Dedifferentiated amniotic fluid mesenchymal stem cell (primary cell): ENCODE data around the gene SLC26A6.
A peak's percentile ranks its signal among the peaks of the same experiment; 100 is the strongest.

Experiments used
- DNase-seq: peaks from one replicate; pipeline ENCODE4 v3.0.0-alpha.2; 2016; ENCODE audit errors: extremely low spot score

SLC26A6 gene

DNA sequence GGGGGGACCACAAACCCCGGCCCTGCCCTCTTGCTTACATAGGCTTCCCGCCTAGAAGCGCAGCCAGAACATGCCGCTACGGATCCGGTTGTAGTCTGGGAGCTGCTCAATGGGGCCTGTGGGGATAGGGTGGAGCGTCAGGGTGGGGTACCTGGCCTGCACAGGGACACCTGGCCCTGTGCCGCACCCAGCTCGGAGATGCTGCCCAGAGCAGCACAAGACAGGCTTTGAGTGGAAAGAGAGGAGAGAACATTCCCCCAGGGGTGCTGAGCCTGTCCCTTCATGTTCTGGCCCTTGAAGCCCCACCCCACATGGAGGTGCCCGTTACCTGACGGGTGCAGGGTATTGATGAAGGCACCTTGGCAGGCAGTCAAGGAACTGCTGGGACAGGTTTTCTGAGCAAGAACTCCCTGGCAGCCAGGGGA is 36.2 kb downstream of the SLC26A6 start:
- no peak for DNase-seq

DNA sequence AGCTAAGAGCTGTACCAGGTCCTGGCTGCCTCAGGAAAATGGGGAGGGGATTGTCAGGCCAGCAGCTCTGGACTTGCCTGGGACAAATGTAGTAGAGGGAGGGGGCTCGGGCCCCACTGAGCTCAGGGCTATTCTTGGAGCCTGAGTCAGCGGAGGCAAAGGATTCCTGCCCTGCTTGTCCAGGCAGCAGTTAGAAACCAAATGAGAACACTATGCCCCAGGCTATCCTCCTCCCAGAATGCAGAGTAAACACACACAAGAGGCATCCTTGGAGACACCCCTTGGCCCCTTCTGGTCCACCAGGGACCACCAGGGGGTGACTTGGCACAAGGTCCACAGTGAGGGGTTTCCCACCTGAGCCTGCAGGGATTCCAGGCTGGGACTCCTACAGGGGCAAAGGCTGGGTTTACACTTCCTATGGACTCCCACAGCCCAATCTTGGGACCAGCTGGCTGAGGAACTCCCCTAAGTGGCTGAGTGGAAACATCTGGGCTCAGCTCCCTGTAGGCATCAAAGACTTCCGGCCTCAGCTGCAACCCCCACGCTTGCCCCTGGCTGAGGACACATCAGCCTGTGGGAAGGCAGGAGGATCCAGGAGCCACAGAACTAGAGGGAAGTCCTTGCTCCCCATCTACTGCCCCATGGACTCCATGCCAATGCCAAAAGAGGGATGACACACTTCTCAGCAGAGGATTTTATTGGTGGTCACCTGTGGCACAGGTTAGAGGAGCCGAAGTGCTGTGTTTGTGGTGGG is 36.8 kb downstream of the SLC26A6 start:
- DNase-seq: peak; percentile 98

DNA sequence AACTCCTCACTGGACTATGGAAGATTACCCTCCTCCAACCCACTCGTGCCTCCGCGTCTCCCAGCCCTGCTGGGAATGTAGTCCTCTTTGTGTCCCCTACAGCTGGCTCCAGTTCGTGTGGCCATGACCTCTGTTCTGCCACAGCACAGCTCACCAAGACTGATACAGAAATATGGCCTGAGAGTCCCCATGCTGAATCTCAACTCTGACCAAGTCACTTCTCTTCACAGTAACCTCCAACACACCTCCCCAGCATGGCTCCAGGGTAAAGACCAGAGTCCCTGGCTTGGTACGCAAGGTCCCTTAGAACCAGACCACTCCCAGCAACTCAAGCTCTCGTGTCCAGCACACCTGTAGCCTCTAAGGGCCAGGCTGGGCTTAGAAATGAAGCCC is 37.9 kb downstream of the SLC26A6 start:
- DNase-seq: no peak

DNA sequence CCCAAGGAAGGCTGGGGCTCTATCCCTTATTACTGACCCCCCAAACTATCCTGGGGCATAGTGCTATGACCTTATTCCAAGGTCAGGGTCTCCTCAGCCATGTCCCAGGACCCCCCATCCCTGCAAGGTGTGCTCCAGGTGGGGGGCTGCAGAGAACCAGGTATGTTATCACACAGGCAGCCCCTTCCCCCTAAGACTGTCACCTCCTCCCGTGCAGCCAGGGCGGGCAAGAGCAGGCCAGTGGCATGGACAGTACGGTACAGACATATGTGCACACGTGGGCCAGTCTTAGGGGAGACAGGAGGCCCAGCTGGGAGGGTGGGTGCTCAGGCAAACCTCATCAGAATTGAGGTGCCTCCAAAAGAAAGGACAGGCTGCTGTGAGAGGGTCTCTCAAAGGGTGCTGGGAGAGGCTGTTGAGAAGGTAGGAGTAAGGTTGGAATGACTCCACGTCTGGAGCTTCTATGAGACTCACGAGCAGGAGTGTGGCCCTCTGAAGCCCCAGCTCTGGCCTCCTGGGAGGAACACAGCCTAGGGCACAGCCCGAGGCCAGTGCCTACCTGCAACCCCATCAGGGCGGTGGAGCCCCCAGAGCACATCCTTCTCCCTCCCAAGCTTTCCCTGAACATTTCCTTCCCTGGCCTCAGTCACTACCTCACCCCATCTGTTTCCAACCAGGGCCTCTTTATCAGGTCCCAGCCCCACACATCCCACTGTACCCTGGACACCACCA is 38.4 kb downstream of the SLC26A6 start:
- DNase-seq: no peak

DNA sequence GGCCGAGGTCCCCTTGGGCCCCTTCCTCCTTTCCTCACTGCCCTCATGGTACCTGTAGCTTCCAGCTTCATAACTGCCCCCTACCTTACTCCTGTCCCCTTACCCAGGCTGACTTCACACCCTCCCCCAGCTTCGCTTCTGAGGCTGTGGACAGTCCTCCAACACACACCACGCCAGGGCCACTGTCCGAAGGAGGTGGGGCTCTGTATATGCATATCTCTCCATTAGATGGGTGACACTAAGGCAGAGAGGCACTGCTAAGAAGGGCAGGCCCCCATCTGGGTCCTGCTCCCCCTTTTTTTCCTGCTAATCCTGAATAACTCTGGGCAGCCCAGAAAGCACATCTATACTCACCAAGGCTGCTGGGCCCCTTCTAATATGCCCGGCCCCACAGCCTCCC is 39.1 kb downstream of the SLC26A6 start:
- no peak for DNase-seq

DNA sequence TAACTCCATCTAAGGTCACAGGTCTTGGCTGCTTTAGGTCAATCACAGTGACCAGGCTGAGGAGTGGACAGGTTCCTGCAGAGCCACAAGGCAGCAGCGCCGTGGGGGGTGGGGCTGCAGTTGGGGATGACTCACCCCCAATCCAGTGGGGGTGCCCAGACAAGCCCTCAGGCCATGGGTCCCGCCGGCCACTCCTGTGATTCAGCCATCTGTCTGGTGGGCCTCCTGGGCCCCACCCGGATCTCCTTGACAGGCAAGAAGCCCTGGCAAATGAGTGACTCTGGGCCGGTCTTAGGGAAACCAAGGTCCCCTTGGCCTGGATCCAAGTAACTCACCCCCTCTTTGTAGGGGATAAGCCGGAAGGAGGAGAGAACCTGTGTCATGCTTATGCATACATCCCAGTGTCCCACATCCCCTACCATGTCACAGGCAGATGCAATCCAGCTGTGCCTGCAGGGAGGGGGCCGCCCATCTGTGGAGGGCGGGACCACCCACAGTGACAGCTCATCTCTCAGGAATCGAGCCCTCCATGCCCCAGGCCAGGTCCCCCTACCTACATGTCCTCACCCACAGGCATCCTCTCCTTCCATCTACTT is 39.6 kb downstream of the SLC26A6 start:
- DNase-seq: peak; percentile 69

DNA sequence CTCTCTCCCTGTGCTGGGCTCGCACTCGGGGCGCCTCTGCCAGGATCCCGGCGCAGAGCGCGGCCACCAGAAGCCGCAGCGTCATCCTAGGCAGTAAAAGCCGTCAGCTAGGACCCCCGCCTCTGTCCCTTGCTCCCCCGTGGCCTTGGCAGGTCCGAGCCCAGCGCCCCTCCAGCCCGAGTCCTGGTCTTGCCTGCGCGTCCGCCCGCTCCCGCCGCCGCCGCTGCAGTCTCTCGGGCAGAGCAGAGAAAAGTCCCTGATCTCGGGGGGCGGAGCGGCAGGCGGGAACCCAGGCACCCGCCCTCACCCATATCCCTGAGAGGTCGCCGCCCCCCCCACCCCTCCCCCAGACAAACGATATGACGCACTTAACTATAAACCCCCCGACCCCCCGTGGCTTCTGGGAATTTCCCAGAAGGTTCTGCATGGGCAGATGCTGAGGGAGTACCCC is 40.2 kb downstream of the SLC26A6 start, which contains the start of gene COL7A1:
Gene COL7A1, minus strand, starts transcription at position 255 of the 451 bp plus-strand sequence. Its CDS starts 170 bp downstream, at position 85.
- no peak for DNase-seq

DNA sequence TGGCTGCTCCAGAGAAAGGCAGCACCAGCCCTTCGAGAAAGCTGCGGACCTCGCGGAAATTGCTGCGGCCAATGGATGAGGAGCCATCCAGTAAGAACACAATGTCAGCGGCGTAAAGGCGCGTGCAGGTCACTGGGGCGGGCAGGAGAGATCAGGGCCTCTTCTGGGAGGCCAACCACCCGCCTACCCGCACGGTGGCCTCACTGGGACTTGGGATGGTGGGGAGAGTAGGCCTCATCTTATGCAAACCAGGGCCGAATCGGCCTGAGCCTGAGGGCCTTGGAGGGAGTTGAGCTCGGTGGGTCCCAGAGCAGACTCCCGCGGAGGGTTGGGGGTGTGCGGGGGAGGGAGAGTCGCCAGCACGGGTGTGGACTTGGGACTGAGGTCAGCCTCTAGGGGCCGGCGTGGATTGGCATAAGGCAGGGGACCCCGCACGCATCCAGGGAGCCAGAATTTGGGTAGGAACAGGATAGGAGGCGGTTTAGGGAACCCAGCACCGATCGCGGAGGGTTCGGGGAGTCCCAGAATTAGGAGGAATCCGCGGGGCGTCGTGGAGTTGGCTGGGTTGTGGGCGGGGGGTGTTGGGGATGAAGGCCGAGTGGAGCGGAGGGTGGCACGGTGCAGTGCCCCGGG is 40.7 kb downstream of the SLC26A6 start:
- no peak for DNase-seq

DNA sequence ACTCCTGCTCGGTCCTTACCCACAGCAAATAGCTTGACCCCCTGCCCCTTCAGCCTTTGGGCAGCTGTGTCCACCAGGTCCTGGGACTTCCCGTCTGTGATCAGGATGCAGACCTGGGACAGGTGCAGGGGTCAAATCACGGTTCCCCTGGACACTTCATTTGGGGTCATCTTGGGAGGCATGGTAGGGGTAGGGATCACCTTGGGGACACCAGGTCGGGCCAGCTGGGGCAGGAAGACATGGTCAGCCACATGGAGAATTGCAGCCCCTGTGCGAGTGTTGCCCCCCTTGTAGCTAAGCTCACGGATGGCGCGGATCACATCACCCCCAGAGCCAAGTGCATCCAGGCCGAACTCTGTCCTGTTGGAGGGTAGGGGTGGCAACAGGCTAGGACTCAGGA is 41.9 kb downstream of the SLC26A6 start:
- DNase-seq: no peak

DNA sequence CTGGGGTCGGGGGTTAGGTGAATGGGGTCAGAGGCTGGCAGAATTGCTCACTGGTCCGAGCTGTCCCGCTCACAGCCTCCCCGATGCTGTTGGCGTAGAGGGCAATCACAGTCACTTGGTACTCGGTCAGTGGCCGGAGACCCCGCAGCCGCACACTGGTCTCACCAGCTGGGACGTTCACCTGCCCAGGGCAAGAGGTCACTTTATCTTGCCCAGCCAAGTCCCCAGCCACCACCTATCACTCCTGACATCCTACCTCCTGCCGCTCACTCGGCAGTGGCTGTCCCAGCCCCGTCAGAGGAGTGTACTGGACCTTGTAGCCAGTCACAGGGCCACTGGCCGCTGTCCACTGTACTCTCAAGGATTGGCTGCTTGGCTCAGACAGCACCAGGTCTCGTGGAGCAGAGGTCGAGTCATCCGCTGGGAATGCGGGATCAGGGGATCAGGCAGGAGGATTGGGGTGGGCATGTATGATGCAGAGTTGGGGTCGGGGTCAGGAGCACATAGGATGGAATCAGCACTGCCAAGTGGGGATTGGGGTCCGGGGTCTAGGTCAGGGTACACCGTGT is 42.7 kb downstream of the SLC26A6 start:
- DNase-seq: no peak

DNA sequence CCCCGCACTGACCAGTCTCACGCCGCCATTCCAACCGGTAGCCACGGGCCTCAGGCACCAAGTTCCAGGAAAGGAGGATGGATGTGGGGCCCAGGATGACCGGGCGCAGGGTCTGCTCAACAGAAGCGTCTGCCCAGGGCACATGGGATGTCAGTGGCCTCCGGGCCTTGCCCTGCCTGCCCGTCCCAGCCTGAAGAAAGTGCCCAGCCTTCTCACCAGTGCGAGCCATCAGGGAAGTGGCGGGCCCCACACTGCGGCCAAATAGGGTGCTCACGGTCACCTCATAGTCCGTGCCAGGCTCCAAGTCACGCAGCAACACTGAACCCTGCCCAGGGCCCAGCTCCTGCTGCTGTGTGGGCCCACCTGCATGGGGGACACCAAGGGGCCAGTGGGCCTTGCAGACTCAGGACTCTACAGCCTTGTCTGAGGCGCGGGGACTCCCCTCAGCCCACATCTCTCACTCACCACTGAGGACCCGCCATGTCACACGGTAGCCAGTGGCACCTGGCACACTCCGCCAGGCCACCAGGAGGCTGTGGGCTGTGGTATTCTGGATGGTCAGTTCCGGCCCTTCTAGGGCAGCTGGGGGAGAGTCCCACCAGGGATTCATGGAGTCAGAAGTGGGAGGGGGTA is 43.3 kb downstream of the SLC26A6 start:
- DNase-seq: no peak

DNA sequence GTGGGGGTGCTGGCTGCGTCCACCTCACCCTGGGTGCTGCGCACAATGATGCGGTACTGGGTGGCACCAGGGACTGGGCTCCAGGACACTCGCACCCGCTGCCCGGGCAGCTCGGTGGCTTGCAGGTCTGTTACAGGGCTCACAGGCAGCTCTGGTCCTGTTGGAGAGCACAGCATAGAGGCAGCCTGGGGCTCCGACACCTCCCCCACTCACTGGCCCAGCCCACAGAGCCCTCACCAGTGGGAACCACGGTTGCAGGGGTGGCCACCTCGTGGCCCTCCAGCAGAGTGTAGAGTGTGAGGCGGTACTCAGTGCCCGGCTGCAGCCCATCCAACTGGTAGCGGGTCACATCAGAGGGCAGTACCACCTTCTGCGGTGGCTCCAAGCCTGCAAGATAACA is 43.8 kb downstream of the SLC26A6 start:
- DNase-seq: no peak

DNA sequence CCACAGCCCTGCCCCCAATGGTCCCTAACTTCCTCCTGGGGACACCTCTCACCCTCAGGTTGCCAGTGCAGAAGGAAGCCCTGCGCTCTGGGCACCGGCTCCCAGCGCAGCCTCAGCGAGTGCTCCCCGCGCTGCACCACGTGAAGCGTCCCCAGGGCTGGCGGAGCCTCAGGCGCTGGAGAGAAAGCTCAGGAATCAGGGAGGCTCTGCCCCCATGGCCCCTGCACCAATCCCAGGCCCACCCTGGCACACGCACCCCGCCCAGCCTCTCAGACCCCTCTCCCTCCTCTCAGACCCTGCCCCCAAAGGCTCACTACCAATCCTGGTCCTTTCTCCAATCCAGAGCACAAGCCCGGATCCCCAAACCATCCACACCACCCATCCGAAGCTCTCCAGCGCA is 47.0 kb downstream of the SLC26A6 start:
- DNase-seq: no peak

DNA sequence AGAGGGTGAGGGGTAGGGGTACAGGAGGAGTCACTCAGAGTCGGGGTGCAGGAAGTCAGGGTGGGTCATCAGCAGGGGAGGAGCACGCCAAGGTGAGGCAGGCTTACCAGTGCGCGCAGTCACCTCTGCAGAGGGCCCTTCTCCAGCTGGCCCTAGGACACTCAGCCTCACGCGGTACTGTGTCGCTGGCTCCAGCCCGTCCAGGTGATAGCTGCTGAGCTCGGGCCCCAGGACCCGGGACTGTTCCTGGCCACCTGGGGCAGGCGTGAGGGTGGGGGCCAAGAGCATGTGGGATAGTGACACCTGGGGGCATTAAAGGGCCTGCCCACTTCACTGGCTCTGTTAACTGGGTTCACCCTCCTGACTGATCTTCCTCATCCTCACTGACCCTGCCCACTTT is 47.6 kb downstream of the SLC26A6 start:
- DNase-seq: no peak

DNA sequence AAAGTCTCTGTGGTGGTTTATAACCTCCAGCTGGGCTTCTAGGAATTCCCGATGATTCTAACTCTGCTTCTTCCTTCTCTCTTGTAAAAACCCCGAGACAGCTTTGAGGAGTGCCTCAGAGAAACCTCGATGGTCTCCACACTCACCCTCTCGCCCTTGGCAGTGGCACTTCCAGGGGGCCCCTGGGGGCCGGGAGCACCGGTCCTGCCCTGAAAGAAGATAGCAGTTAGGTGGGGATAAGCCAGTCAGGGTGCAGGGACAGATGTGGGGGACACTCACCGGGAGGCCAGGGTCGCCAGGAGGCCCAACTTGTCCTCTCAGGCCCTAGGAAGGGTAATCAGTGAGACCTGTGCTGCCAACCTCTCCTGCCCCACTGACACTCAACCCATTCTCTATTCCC is 49.9 kb downstream of the SLC26A6 start:
- no peak for DNase-seq

DNA sequence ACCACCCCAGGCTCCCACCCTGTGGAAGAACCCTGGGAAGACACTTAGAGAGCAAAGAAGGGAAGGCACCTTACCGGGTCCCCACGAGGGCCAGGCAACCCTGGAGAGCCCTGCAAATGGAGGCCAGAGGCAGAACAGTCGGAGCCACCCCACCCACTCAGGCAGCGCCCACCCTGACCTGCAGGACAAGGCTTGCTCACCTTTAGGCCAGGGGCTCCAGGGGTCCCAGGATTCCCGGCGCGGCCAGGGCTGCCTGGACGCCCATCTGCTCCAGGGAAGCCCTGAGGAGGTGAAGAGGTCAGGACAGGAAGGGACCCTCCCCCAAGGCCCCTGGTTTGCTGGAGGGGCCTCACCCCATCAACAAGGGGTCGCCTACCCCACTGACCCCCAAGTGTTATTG is 50.4 kb downstream of the SLC26A6 start:
- DNase-seq: no peak

DNA sequence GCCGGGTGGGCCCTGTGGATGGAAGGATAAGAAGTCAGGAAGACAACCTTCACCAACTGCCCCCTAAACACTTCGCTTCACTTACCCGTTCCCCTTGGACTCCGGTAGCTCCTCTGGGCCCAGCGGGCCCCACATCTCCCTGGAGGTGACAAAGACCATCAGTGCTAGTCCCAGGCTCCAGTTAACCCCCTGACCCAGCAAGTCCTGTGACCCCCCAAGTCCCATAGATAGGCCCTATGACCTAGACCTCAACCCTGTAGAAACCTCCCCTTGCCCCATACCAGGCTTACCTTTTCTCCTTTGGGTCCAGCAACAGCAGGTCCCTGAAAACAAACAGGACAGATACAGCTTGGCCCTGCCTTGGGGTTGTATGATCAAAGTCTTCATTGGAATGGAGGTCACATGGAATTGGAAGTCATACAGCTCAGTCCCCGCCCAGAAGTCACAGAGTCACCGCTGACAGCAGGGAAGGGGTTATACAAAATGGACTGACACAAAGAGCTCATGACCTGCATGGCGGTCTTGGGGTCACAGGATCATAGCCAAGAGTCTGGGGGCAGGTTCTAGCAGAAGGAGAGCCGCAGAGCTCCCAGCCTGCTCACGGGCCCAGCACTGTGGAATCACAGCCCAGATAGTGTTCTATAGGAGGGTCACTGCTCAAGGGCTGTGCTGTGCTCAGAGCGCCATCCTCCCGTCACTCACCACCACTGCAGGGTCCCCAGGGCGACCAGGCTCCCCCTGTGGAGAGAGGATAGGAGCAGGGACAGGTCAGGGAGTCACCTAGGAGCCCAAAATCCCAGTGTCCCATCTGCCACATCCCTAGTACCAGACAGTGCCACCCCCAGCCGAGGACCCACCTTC is 53.4 kb downstream of the SLC26A6 start:
- no peak for DNase-seq

DNA sequence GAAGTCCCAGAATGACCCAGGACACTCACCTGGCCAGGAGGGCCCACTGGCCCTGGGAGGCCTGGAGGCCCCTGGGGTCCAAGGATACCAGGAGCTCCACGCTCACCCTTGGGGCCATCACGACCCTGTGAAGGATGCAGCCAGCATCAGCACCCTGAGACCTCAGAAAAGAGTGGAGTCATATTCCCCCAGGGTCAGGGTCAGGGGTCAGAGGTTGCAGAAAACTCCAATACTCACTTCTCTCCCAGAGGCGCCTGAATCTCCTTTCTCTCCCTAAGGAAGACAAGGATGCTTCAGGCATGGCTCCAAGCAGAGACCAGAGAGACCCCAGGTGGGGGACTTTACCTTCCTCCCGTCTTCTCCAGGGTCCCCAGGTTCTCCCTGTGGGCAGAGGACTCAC is 58.6 kb downstream of the SLC26A6 start:
- no peak for DNase-seq
